ENCODE data around the gene CABCOCO1. TPM values are rescaled to one million over a fixed set of nuclear protein-coding genes. Genes with fewer than 3 reads are reported as not detected.

Gene CABCOCO1
- total and polyA plus RNA-seq, 10 of the 15 experiments (the other 5 are each of a cell fraction or from before 2014, with no cell fraction given): not detected

GRCh38 chr10:61701055-61701705 lies 38.5 kb downstream of the CABCOCO1 start:
- Histone ChIP-seq H3K9me3 (replicated peaks; ENCODE audit: control insufficient read depth, insufficient read depth, low read length) (no peaks in the 10 kb centered on the region), H2AFZ (ENCODE audit: control insufficient read depth, low read depth, low read length) (no peak overlapping the region), H3K79me2 (ENCODE audit: control insufficient read depth, insufficient read depth, low read length) (no peaks in the 10 kb centered on the region), H3K4me1 (ENCODE audit: control insufficient read depth, insufficient read depth, low read length) (no peaks in the 10 kb centered on the region), H3K4me2 (ENCODE audit: control insufficient read depth, insufficient read depth) (no peak overlapping the region), H3K36me3 (ENCODE audit: control insufficient read depth in 2 of 2, insufficient read depth in 2 of 2, low read length in 1 of 2) (no peaks in the 10 kb centered on the region), H3K27me3 (replicated peaks in 1 of 2; ENCODE audit: control insufficient read depth in 2 of 2, insufficient read depth in 2 of 2, low read length in 1 of 2) (no peaks in the 10 kb centered on the region; a peak in 1 of 4 replicates), H4K20me1 (ENCODE audit: control insufficient read depth, insufficient read depth) (no peaks in the 10 kb centered on the region), H3K9ac (ENCODE audit: control insufficient read depth, insufficient read depth, low read length) (no peak overlapping the region), H3K27ac (ENCODE audit: control insufficient read depth, insufficient read depth) (no peak overlapping the region), H3K4me3 (no peak overlapping the region)
- POLR2A ChIA-PET: no interaction called here
- WGBS (ENCODE audit: insufficient coverage, insufficient replicate concordance, low lambda C conversion rate, missing lambda C conversion rate): 2% methylated on average over 2 of the region's 2 CpGs
- no peak for FAIRE-seq
- RAD21 ChIA-PET (ENCODE audit: unreplicated experiment): no interaction called here
- BruUV-seq (replicated peaks): no TSS peak
- SMC1A ChIA-PET (ENCODE audit: uncharacterized antibody, unreplicated experiment): no interaction called here
- in situ Hi-C loops (cut with MboI) (no loop called here), intact Hi-C loops (cut with micrococcal nuclease; ENCODE audit: unreplicated experiment) (no loop called here)
- CTCF ChIA-PET: interaction anchor here (1.3 kb wide), 1 partner anchor 34 kb away, joined by 3 read pairs; no protein-coding TSS in a partner anchor
- DNase-seq (ENCODE audit: low read depth, low spot score): no peak
- ATAC-seq: no peak
- TF ChIP-seq SREBF2 (IDR thresholded peaks at IDR 0.05; ENCODE audit: low read length): no peak
- no peak for TF ChIP-seq SUPT20H (IDR thresholded peaks at IDR 0.05; ENCODE audit: borderline replicate concordance, control insufficient read depth, low read depth, low read length)

DNA sequence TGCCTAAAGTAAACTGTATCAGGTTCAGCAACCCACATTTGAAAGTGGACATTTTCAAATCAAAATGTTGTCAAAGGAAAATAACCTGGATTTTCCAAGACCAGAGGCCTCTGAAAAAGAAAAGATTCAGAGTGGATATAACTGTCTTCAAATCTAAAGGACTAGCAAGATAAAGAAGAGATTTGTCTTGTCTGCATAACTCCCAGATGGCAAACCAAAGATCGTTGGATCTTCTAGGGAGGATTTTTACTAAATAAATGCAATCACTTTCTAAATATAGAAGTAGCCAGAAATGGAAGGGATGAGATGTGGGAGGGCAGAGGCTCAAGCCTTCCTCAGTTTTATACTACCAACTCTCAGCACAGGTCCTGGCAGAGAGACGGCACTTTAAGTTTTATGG lies 39.0 kb downstream of the CABCOCO1 start:
- SMC1A ChIA-PET (ENCODE audit: uncharacterized antibody, unreplicated experiment): no interaction called here
- no peak for FAIRE-seq
- BruUV-seq (replicated peaks): no TSS peak
- Histone ChIP-seq H3K4me1 (ENCODE audit: control insufficient read depth, insufficient read depth, low read length) (no peaks in the 10 kb centered on the region), H2AFZ (ENCODE audit: control insufficient read depth, low read depth, low read length) (no peak overlapping the region), H3K9me3 (replicated peaks; ENCODE audit: control insufficient read depth, insufficient read depth, low read length) (no peaks in the 10 kb centered on the region), H3K9ac (ENCODE audit: control insufficient read depth, insufficient read depth, low read length) (no peak overlapping the region), H3K27ac (ENCODE audit: control insufficient read depth, insufficient read depth) (no peak overlapping the region), H3K4me3 (no peak overlapping the region), H4K20me1 (ENCODE audit: control insufficient read depth, insufficient read depth) (no peaks in the 10 kb centered on the region), H3K4me2 (ENCODE audit: control insufficient read depth, insufficient read depth) (no peak overlapping the region), H3K36me3 (ENCODE audit: control insufficient read depth in 2 of 2, insufficient read depth in 2 of 2, low read length in 1 of 2) (no peaks in the 10 kb centered on the region), H3K79me2 (ENCODE audit: control insufficient read depth, insufficient read depth, low read length) (no peaks in the 10 kb centered on the region), H3K27me3 (replicated peaks in 1 of 2; ENCODE audit: control insufficient read depth in 2 of 2, insufficient read depth in 2 of 2, low read length in 1 of 2) (no peaks in the 10 kb centered on the region; a peak in 1 of 4 replicates)
- intact Hi-C loops (cut with micrococcal nuclease; ENCODE audit: unreplicated experiment): no loop called here
- RAD21 ChIA-PET (ENCODE audit: unreplicated experiment): no interaction called here
- in situ Hi-C loops (cut with MboI): no loop called here
- POLR2A ChIA-PET: no interaction called here
- DNase-seq (ENCODE audit: low read depth, low spot score): no peak
- CTCF ChIA-PET: no interaction called here
- WGBS (ENCODE audit: insufficient coverage, insufficient replicate concordance, low lambda C conversion rate, missing lambda C conversion rate): 39% methylated on average over 2 of the region's 2 CpGs
- no peak for ATAC-seq
- TF ChIP-seq ASH2L (IDR thresholded peaks at IDR 0.05; ENCODE audit: borderline replicate concordance, low read depth) (no peak), ZSCAN29 (IDR thresholded peaks at IDR 0.05) (no peak), REST (IDR thresholded peaks at IDR 0.05; ENCODE audit: low read depth, low read length) (no peak), CREM (IDR thresholded peaks at IDR 0.05; ENCODE audit: low read depth) (no peak), ZBED1 (IDR thresholded peaks at IDR 0.05; ENCODE audit: borderline replicate concordance) (no peak)
- TF ChIP-seq, protein P1, sequence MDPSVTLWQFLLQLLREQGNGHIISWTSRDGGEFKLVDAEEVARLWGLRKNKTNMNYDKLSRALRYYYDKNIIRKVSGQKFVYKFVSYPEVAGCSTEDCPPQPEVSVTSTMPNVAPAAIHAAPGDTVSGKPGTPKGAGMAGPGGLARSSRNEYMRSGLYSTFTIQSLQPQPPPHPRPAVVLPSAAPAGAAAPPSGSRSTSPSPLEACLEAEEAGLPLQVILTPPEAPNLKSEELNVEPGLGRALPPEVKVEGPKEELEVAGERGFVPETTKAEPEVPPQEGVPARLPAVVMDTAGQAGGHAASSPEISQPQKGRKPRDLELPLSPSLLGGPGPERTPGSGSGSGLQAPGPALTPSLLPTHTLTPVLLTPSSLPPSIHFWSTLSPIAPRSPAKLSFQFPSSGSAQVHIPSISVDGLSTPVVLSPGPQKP (IDR thresholded peaks at IDR 0.05; ENCODE audit: low read depth, low read length): no peak
- TF ChIP-seq, protein P2, sequence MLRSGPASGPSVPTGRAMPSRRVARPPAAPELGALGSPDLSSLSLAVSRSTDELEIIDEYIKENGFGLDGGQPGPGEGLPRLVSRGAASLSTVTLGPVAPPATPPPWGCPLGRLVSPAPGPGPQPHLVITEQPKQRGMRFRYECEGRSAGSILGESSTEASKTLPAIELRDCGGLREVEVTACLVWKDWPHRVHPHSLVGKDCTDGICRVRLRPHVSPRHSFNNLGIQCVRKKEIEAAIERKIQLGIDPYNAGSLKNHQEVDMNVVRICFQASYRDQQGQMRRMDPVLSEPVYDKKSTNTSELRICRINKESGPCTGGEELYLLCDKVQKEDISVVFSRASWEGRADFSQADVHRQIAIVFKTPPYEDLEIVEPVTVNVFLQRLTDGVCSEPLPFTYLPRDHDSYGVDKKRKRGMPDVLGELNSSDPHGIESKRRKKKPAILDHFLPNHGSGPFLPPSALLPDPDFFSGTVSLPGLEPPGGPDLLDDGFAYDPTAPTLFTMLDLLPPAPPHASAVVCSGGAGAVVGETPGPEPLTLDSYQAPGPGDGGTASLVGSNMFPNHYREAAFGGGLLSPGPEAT (IDR thresholded peaks at IDR 0.05; ENCODE audit: low read depth): no peak
- TF ChIP-seq, protein P3, sequence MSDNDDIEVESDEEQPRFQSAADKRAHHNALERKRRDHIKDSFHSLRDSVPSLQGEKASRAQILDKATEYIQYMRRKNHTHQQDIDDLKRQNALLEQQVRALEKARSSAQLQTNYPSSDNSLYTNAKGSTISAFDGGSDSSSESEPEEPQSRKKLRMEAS (IDR thresholded peaks at IDR 0.05; ENCODE audit: low read depth, low read length): no peak
